ENCODE results near the gene C1QTNF8.

GRCh38 chr16:1056196-1056595 is 39.8 kb downstream of the C1QTNF8 start:
- TF ChIP-seq CTCF (conservative IDR thresholded peaks at IDR 0.05; ENCODE audit: low read depth, low read length), result no peak
- no peak for TF ChIP-seq EZH2phosphoT487 (IDR thresholded peaks at IDR 0.05; ENCODE audit: borderline replicate concordance, low read length)
